HepG2 (cell line): Measurements from ENCODE around the gene ZNHIT1.

ENCODE experiments used
- EHMT2 ChIP-seq: fragments of 200-600 bp; sonication (generic); IDR thresholded peaks from 2 replicates; pipeline ENCODE4 v1.7.0; 2017; ENCODE audit warnings: antibody characterized with exemption, low read depth, low read length, borderline replicate concordance
- FOXK2 ChIP-seq: fragments of 450-650 bp; IDR thresholded peaks from 2 replicates; pipeline ENCODE4 v1.6.1; 2016
- SCMH1 ChIP-seq: sonication (generic); formaldehyde crosslinking; IDR thresholded peaks from 2 replicates; pipeline ENCODE4 v1.9.0; 2021; ENCODE audit warnings: missing genetic modification reagents, mild to moderate bottlenecking, borderline replicate concordance
- SMAD1 ChIP-seq: sonication (generic); formaldehyde crosslinking; IDR thresholded peaks from 2 replicates; pipeline ENCODE4 v1.4.0; 2020; ENCODE audit warnings: missing genetic modification reagents, low read depth, mild to moderate bottlenecking, borderline replicate concordance
- ZNF138 ChIP-seq: sonication (generic); formaldehyde crosslinking; IDR thresholded peaks from 2 replicates; pipeline ENCODE4 v1.5.0; 2020; ENCODE audit warnings: mild to moderate bottlenecking, low read depth, missing genetic modification reagents
- TF ChIP-seq, protein P1 (sequence below): sonication (generic); formaldehyde crosslinking; IDR thresholded peaks from 2 replicates; pipeline ENCODE4 v1.4.0; 2020; ENCODE audit warnings: missing genetic modification reagents
- TF ChIP-seq, protein P2 (sequence below), 2 experiments: fragments of 450-650 bp in 1 of 2; sonication (generic) in 1 of 2; formaldehyde crosslinking in 1 of 2; IDR thresholded peaks; 2 replicates each; pipeline versions ENCODE4 v1.6.1 to v1.8.0; 2016 to 2022; ENCODE audit warnings: antibody characterized with exemption in 1 of 2, mild to moderate bottlenecking in 1 of 2, missing genetic modification reagents in 1 of 2

DNA sequence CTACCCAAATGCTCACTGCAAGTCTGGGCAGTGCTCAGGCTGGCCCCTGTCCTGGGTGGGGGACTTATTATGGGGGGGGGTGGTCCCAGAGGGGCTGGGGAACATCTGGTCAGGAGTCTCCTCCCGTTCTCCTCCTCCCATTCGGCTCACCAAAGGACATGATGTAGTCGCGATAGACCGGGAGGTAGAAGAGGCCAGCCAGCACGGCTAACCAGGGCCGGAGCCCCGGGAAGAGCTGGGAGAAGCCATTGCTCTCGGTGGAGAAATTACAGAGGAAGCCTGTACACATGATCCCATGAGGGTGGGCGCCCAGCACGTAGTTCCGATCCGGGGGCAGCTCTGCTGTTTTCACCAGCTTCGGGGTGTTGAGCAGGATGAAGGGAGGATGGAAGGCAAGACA is 19.5 kb upstream of the ZNHIT1 start:
- TF ChIP-seq, protein P1, sequence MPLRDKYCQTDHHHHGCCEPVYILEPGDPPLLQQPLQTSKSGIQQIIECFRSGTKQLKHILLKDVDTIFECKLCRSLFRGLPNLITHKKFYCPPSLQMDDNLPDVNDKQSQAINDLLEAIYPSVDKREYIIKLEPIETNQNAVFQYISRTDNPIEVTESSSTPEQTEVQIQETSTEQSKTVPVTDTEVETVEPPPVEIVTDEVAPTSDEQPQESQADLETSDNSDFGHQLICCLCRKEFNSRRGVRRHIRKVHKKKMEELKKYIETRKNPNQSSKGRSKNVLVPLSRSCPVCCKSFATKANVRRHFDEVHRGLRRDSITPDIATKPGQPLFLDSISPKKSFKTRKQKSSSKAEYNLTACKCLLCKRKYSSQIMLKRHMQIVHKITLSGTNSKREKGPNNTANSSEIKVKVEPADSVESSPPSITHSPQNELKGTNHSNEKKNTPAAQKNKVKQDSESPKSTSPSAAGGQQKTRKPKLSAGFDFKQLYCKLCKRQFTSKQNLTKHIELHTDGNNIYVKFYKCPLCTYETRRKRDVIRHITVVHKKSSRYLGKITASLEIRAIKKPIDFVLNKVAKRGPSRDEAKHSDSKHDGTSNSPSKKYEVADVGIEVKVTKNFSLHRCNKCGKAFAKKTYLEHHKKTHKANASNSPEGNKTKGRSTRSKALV: no peak
- TF ChIP-seq, protein P2, sequence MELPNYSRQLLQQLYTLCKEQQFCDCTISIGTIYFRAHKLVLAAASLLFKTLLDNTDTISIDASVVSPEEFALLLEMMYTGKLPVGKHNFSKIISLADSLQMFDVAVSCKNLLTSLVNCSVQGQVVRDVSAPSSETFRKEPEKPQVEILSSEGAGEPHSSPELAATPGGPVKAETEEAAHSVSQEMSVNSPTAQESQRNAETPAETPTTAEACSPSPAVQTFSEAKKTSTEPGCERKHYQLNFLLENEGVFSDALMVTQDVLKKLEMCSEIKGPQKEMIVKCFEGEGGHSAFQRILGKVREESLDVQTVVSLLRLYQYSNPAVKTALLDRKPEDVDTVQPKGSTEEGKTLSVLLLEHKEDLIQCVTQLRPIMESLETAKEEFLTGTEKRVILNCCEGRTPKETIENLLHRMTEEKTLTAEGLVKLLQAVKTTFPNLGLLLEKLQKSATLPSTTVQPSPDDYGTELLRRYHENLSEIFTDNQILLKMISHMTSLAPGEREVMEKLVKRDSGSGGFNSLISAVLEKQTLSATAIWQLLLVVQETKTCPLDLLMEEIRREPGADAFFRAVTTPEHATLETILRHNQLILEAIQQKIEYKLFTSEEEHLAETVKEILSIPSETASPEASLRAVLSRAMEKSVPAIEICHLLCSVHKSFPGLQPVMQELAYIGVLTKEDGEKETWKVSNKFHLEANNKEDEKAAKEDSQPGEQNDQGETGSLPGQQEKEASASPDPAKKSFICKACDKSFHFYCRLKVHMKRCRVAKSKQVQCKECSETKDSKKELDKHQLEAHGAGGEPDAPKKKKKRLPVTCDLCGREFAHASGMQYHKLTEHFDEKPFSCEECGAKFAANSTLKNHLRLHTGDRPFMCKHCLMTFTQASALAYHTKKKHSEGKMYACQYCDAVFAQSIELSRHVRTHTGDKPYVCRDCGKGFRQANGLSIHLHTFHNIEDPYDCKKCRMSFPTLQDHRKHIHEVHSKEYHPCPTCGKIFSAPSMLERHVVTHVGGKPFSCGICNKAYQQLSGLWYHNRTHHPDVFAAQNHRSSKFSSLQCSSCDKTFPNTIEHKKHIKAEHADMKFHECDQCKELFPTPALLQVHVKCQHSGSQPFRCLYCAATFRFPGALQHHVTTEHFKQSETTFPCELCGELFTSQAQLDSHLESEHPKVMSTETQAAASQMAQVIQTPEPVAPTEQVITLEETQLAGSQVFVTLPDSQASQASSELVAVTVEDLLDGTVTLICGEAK (IDR thresholded peaks at IDR 0.05): no peak
- TF ChIP-seq, protein P2 (CRISPR knock-in tag; IDR thresholded peaks at IDR 0.05): no peak
- TF ChIP-seq EHMT2 (no peak), FOXK2 (no peak), SMAD1 (CRISPR knock-in tag) (no peak), ZNF138 (CRISPR knock-in tag) (no peak), SCMH1 (CRISPR knock-in tag) (no peak)
